ENCODE results near the gene CCDC68.

The CCDC68 gene

GRCh38 chr18:54914816-54915215 lies 44.4 kb downstream of the CCDC68 start:
- FAIRE-seq = no peak

GRCh38 chr18:54911551-54911950 lies 47.7 kb downstream of the CCDC68 start:
- no peak for FAIRE-seq

GRCh38 chr18:54910161-54910919 lies 48.9 kb downstream of the CCDC68 start:
- FAIRE-seq = no peak

- FAIRE-seq = no peak
Observed at GRCh38 chr18:54909538-54909937, 49.7 kb downstream of the CCDC68 start.

- FAIRE-seq = no peak
Observed at GRCh38 chr18:54906331-54907185, 52.7 kb downstream of the CCDC68 start.

GRCh38 chr18:54905629-54906028 lies 53.6 kb downstream of the CCDC68 start:
- no peak for FAIRE-seq

- FAIRE-seq = no peak
Observed at GRCh38 chr18:54904581-54904980, 54.7 kb downstream of the CCDC68 start.

GRCh38 chr18:54900290-54900689 lies 59.0 kb downstream of the CCDC68 start:
- no peak for FAIRE-seq

- FAIRE-seq = no peak
Observed at GRCh38 chr18:54899500-54899899, 59.8 kb downstream of the CCDC68 start.

GRCh38 chr18:54888933-54889332 lies 70.3 kb downstream of the CCDC68 start:
- FAIRE-seq = no peak

- no peak for FAIRE-seq
Observed at GRCh38 chr18:54888378-54888777, 70.9 kb downstream of the CCDC68 start.

GRCh38 chr18:54883816-54884604 lies 75.3 kb downstream of the CCDC68 start:
- no peak for FAIRE-seq

- FAIRE-seq = no peak
Observed at GRCh38 chr18:54882318-54882717, 76.9 kb downstream of the CCDC68 start.

GRCh38 chr18:54881229-54881768 lies 78.0 kb downstream of the CCDC68 start:
- no peak for FAIRE-seq

GRCh38 chr18:54880395-54881105 lies 78.7 kb downstream of the CCDC68 start:
- no peak for FAIRE-seq

GRCh38 chr18:54879691-54880090 lies 79.6 kb downstream of the CCDC68 start:
- FAIRE-seq = no peak

GRCh38 chr18:54878659-54879358 lies 80.5 kb downstream of the CCDC68 start:
- no peak for FAIRE-seq

- no peak for FAIRE-seq
Observed at GRCh38 chr18:54878159-54878622, 81.1 kb downstream of the CCDC68 start.

GRCh38 chr18:54877076-54877475 lies 82.2 kb downstream of the CCDC68 start:
- no peak for FAIRE-seq

- FAIRE-seq = no peak
Observed at GRCh38 chr18:54875063-54875462, 84.2 kb downstream of the CCDC68 start.

- FAIRE-seq = no peak
Observed at GRCh38 chr18:54873884-54874255, 85.4 kb downstream of the CCDC68 start.

- FAIRE-seq = no peak
Observed at GRCh38 chr18:54872681-54873080, 86.6 kb downstream of the CCDC68 start.
